Uterus (tissue), 2 donors: Measurements from ENCODE around the gene C1orf210.

Experiments
- CTCF ChIP-seq, 4 experiments: fragments of 200-600 bp in 2 of 4; fragments of 450-650 bp in 2 of 4; sonication (generic) in 2 of 4; IDR thresholded peaks; one replicate each; pipeline ENCODE4 v1.5.1; 2016 to 2019; ENCODE audit warnings: antibody characterized with exemption in 4 of 4, mild to moderate bottlenecking in 2 of 4, moderate library complexity in 1 of 4
- POLR2A ChIP-seq, 2 donors: fragments of 450-650 bp; IDR thresholded peaks; one replicate each; pipeline ENCODE4 v1.6.1; 2016; ENCODE audit warnings: antibody characterized with exemption in 2 of 2, mild to moderate bottlenecking in 1 of 2, moderate library complexity in 1 of 2

GRCh38 chr1:43256675-43257570 is 28.5 kb downstream of the C1orf210 start:
- no peak for TF ChIP-seq CTCF (IDR thresholded peaks at IDR 0.05)
- no peak for TF ChIP-seq POLR2A (IDR thresholded peaks at IDR 0.05)
